ENCODE data around the gene ULBP2. TPM values are rescaled to one million over a fixed set of nuclear protein-coding genes. Genes with fewer than 3 reads are reported as not detected.

Gene ULBP2
- total RNA-seq, 1 experiment from 2014 or later = not detected

DNA sequence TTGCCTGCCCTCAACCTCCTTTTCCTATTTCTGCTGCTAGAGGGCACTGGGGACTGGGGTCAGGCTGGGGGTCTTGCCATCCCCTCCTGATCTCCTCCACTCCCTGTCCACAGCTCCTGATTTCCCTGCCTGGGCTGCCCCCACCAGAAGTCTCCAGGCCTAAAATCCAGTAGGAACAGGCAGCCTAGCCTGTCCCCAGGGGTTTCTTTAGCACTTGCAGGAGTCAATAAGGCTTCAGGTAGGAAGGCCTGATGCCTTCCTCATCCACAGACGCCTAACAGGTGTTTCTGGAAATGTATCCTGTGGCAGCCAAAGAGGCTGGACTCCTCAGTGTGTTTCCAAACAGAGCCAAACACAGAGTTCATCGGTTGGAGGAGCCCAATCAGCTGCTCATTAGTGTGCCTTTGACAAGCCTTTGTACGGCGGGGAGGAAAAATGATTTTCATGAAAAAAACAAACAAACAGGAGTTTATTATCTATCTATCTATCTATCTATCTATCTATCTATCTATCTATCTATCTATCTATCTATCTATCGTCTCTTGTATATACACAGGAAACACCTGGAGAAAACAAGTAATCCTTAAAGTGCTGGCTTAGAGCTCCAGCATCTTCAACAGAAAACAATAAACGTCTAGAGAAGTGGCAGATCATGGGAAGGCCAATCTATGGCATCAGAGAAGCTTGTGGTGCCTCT lies 40.2 kb upstream of the ULBP2 start:
- Mint-ChIP-seq H3K36me3 (ENCODE audit: insufficient read depth in 1 of 3, low read depth in 3 of 3) (peaks cover 0 to 2% (median 0%) of the 10 kb centered on the region in 3 experiments; a peak in 1 of 7 replicates), H3K27ac (no peak overlapping the region; a peak in 1 of 7 replicates), H3K27me3 (ENCODE audit: low read depth) (peaks cover 25% of the 10 kb centered on the region), H3K4me3 (no peak overlapping the region), H3K9me3 (peaks cover 0 to 2% of the 10 kb centered on the region in 2 experiments; a peak in 1 of 5 replicates), H3K4me1 (peaks cover 3 to 7% of the 10 kb centered on the region in 2 experiments; a peak in 2 of 4 replicates)
- Histone ChIP-seq H3K9ac (ENCODE audit: extremely low read depth, insufficient read length, low read length) (no peak overlapping the region), H4K20me1 (ENCODE audit: control insufficient read depth, insufficient read depth, insufficient read length) (no peaks in the 10 kb centered on the region), H3K23ac (ENCODE audit: insufficient read length, low read depth, low read length) (no peak overlapping the region), H3K79me1 (ENCODE audit: insufficient read depth, low read depth, low read length, poor library complexity, severe bottlenecking) (no peaks in the 10 kb centered on the region), H3K18ac (ENCODE audit: insufficient read length, low read depth, low read length) (no peak overlapping the region), H2AK5ac (ENCODE audit: insufficient read length, low read length) (no peak overlapping the region), H4K8ac (replicated peaks; ENCODE audit: insufficient read length, low read depth, low read length) (no peak overlapping the region), H3K4ac (ENCODE audit: low read depth, low read length) (no peak overlapping the region), H3T11ph (ENCODE audit: low read length) (no peak overlapping the region), H2BK20ac (ENCODE audit: low read depth, low read length, poor library complexity, severe bottlenecking) (no peak overlapping the region), H3K4me2 (ENCODE audit: insufficient read depth, insufficient read length, low read length) (no peak overlapping the region), H3K23me2 (ENCODE audit: insufficient read length, low read depth, low read length, poor library complexity, severe bottlenecking) (no peaks in the 10 kb centered on the region), H3K9me3 (ENCODE audit: control insufficient read depth, low read depth, low read length) (no peaks in the 10 kb centered on the region), H3K79me2 (ENCODE audit: insufficient read depth, low read length) (no peaks in the 10 kb centered on the region), H4K91ac (ENCODE audit: insufficient read length, low read depth, low read length) (no peak overlapping the region), H2BK12ac (ENCODE audit: insufficient read length, low read depth, low read length) (no peak overlapping the region), H3K56ac (ENCODE audit: insufficient read length, low read depth, low read length) (no peak overlapping the region), H3K27me3 (ENCODE audit: insufficient read depth, low read length) (no peaks in the 10 kb centered on the region; the same call in 1 of the 2 replicates), H2AFZ (ENCODE audit: low read length) (no peak overlapping the region), H3K14ac (ENCODE audit: insufficient read depth, low read length) (no peak overlapping the region), H2BK5ac (ENCODE audit: insufficient read length, low read length) (no peak overlapping the region), H3K4me1 (ENCODE audit: insufficient read depth, low read length) (no peaks in the 10 kb centered on the region), H4K5ac (ENCODE audit: insufficient read length, low read depth, low read length) (no peak overlapping the region), H2BK120ac (ENCODE audit: low read depth, low read length, poor library complexity, severe bottlenecking) (no peak overlapping the region), H2BK15ac (ENCODE audit: low read depth, low read length) (no peak overlapping the region), H3K27ac (ENCODE audit: insufficient read length, low read depth, low read length) (no peak overlapping the region)
- TF ChIP-seq, protein P1, sequence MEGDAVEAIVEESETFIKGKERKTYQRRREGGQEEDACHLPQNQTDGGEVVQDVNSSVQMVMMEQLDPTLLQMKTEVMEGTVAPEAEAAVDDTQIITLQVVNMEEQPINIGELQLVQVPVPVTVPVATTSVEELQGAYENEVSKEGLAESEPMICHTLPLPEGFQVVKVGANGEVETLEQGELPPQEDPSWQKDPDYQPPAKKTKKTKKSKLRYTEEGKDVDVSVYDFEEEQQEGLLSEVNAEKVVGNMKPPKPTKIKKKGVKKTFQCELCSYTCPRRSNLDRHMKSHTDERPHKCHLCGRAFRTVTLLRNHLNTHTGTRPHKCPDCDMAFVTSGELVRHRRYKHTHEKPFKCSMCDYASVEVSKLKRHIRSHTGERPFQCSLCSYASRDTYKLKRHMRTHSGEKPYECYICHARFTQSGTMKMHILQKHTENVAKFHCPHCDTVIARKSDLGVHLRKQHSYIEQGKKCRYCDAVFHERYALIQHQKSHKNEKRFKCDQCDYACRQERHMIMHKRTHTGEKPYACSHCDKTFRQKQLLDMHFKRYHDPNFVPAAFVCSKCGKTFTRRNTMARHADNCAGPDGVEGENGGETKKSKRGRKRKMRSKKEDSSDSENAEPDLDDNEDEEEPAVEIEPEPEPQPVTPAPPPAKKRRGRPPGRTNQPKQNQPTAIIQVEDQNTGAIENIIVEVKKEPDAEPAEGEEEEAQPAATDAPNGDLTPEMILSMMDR (conservative IDR thresholded peaks at IDR 0.05) = no peak
- WGBS (ENCODE audit: extremely low coverage, insufficient read length, low lambda C conversion rate) = no CpG with 5 or more reads among the region's 6 CpGs
- DNase-seq = no peak

Measured in H9 (cell line).